GM21576 (cell line): Measurements from ENCODE around the gene ART5.
"Not testable (repeated sequence)": the region's sequence is repeated elsewhere in the genome, so short reads cannot be mapped to it uniquely, and the experiment has no call there.

Source experiments
- ATAC-seq: cut with Tn5 transposase; IDR thresholded peaks from one replicate; pipeline ENCODE4 v1.9.1; 2021; ENCODE audit warnings: mild to moderate bottlenecking, moderate library complexity; ENCODE audit not compliant: unreplicated experiment

Gene ART5

DNA sequence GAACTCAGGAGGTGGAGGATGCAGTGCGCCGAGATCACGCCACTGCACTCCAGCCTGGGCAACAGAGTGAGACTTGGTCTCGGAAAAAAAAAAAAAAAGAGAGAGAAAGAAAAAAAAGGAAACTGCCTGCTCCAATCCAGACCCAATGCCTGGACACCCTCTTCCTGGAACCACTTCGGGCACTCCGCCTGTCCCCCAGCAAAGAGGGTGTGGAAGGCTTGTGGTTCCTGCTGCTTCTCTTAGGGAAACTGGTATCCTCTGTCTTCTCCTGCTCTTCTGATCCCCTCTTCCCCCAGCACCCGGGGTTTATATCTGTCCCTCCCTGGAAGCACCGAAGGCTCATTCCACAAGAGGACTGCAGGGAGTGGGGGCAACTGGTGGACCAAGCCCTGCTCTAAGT lies 16.5 kb upstream of the ART5 start:
- no peak for ATAC-seq

DNA sequence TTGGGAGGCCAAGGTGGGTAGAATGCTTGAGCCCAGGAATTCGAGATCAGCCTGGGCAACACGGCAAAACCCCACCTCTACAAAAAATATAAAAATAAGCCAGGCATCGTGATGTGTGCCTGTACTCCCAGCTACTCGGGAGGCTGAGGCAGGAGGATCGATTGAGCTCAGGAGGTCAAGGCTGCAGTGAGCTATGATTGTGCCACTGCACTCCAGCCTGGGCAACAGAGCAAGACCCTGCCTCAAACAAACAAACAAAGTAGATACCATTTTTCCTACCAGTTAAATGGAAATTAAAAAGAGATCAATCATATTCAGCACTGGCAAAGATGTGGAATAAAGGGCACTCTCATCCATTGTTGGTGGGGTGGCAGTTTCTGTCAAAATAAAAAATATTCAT lies 15.5 kb upstream of the ART5 start:
- ATAC-seq: not testable (repeated sequence)

DNA sequence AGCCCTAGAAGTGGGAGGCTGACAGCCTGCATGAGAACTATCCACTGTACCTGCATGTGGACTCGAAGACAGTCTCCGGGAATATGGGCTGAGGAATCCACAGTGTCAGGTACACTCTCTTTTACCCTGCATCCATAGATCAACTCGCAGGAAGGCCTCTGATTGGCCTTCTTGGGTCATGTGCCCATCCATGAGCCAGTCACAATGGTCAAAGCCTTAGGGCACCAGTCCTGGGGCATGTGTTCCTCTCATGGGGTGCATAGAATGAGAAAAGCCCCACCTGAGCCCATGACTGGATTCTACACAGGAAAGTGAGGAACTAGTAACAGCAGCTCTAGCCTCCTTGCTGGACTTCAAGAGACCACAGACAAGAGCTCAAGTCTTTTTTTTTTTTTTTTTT lies 13.8 kb upstream of the ART5 start:
- ATAC-seq: no peak

DNA sequence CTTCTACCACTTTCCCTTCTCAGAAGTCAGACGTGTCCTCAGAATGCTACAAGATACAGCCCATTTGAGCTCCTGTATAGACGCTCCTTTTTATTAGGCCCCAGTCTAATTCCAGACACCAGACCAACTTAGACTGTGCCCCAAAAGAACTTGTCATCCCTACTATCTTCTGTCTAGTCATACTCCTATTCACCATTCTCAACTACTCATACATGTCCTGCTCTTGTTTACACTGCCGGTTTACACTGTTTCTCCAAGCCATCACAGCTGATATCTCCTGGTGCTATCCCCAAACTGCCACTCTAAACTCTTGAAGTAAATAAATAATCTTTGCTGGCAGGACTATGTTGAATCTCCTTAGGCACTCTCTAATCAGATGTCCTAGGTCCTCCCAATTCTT lies 10.7 kb upstream of the ART5 start:
- not testable (repeated sequence) for ATAC-seq

DNA sequence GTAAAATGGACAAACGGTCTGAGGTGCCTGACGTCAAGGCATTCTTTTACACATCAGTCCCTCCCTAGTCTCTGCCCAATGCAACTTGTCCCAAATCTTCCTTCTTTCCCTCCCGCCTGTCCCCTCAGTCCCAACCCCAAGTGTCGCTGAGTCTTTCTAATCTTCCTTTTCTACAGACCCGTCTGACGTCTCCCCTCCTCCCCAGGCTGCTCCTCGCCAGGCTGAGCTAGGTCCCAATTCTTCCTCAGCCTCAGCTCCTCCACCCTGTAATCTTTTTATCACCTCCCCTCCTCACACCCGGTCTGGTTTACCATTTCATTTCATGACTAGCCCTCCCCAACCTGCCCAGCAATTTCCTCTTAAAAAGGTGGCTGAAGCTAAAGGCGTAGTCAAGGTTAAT lies 7.6 kb upstream of the ART5 start:
- not testable (repeated sequence) for ATAC-seq

DNA sequence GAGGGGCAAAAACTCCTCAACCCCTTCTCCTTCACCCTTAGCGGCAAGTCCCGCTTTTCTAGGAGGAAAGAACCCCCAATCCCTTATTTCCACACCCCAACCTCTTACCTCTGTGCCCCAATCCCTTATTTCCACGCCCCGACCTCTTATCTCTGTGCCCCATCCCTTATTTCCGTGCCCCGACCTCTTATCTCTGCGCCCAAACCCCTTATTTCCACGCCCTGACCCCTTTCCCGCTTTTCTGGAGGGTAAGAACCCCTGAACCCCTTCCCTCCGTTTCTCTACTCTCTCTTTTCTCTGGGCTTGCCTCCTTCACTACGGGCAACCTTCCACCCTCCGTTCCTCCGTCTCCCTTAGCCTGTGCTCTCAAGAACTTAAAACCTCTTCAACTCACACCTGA lies 7.1 kb upstream of the ART5 start:
- ATAC-seq: not testable (repeated sequence)

DNA sequence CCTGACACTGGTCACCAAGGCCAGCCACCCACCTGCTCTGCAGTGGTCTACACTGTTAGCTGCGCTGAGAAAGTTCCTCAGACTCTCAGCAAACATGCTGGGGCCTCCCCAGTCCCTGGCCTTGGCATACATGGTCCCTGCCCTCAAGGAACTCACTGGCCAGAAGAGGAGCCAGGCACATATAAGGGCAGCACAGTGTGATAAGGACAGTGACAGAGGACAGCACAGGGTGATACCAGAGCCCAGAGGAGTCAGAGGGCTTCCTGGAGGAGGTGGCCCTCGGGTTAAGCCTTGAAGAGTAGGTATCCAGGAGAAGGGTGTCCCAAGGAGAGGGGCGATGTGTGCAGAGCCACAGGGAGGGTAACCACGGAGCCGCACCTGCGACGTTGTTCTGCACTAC lies 3.8 kb upstream of the ART5 start:
- no peak for ATAC-seq

DNA sequence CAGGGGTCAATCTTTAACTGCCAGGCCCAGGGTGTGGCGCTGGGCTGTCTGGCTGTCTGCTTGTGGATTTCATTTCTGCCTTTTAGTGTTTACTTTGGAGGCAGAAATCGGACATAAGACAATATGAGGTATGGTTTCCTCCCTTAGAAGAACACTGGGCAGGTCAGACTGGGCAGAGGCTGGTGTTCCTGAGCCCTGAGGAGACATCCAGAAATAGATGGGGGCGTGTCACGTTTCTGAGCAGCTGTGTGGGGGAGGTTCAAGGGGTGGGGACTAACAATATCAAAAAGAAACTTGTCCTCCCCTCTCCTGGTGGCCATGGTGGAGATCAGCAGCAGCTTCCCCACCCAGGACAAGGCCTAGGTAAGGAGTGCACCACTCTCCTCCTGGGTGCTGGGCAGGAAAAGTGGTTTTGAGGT lies 3.0 kb upstream of the ART5 start, which contains the start of gene ART1:
Gene ART1 (plus strand): TSS at position 312 of the 419 bp plus-strand sequence. CDS start 14,086 bp downstream, outside the sequence.
- ATAC-seq: no peak

DNA sequence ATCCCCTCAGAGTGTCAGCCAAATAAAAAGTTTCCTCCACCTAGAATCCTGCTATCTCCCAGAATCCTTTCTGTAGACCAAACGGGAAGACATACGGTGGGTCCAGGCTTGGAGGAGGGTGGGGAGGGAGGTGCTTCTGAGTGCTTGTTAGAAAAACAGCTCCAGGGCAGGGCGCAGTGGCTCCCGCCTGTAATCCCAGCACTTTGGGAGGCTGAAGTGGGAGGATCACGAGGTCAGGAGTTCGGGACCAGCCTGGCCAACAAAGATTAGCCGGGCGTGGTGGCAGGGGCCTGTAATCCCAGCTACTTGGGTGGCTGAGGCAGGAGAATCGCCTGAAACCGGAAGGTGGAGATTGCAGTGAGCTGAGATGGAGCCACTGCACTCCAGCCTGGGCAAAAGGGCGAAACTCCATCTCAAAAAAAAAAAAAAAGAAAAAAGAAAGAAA lies 1.3 kb upstream of the ART5 start:
- ATAC-seq: not testable (repeated sequence)

DNA sequence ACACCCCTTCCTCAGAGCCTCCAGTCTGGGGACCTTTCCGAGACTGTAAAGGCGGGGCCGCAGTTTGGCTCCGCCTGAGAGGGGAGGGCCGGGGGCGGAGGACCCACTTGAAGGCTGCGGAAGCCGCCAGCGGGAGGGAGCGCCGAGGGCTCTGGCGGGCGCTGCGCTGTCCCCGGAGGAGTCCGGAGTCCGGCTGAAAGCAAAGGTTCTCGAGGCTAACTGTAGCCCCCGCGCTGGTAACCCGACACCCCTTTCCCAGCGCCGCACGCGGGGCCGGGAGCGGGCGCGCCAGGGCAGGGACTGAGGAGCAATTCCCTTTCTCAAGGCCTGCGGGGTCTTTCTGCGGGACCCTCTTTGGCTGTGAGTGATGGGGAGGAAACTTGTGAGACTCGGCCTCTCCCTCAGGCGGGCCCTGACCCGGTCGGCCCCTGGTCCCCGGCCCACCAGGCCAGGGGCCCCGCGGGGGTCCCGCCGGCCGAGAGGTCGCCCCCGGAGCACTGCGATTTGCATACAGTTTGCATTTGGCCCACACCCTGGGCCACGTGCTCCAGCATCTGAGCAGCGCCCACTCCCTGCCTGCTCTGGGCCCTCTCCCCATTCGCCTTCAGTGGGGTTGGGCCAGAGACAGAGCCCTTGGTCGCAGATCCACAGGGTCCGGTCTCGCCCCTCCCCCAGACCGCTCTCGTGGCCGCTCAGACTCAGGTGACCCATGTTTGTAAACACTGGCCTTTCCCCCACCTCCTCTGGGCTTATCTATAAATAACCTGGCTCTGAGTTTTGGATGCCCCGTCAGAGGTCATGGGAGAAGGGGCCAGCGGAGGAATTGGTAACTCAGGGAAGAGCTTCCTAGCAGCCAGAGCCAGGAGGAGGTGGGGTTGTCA lies 519 bp upstream of the ART5 start:
- ATAC-seq: no peak

DNA sequence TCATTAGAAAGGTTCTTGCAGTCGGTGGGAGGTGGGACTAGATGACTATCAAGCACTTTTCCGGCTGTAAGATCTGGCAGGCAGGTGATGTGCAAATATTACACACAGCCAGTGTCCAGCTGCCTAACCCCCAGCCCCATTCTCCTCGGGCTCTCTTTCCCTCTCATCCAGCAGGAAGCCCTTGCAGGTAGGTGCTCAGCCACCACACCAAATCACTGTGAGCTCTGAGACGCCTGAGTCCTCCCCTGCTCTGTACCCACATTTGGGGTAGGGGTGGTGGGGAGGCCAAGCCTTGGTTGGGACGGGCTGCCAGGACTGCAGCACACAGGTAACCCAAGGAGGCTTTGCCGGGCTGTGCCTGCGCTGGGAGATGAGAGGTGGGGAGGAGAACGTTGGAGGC lies 601 bp downstream of the ART5 start:
- no peak for ATAC-seq

DNA sequence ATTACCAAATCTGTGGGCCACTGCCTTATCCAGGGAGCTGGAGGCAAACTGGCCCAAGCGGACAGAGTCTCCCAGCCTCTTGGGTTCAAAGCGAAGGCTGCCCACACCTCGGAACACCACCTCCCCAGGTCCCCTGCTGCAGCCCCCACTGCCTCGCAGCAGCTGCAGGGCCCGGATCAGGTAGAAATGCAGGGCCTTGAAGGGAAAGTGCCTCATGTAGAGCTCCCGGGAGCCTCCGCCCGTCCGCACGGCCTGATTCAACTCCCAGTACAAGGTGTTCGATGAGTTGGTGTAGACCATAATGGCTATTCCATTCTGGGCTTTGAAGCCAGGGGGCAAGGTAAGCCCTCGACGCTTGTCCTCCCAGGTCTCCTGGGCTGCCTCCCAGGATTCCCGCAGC lies 2.0 kb downstream of the ART5 start:
- no peak for ATAC-seq

DNA sequence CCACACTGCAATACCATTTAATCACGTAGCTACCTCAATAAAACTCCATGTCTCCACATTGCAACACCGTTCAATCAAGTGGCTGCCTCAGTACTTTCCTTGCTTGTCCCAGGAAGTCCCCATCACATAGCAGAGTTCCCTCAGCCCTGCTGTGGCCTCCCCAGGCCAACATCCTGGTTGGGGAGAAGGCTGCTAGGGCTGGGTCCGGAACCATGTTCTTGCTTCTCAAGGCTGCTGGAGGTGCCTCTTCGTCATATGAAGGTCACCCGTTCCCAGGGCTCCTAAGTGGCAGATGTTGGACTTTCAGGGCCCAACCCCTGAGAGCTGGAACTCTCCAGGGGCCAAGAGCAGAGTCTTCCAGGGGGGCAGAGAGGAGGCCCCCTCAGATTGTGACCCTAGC lies 3.3 kb downstream of the ART5 start:
- no peak for ATAC-seq

DNA sequence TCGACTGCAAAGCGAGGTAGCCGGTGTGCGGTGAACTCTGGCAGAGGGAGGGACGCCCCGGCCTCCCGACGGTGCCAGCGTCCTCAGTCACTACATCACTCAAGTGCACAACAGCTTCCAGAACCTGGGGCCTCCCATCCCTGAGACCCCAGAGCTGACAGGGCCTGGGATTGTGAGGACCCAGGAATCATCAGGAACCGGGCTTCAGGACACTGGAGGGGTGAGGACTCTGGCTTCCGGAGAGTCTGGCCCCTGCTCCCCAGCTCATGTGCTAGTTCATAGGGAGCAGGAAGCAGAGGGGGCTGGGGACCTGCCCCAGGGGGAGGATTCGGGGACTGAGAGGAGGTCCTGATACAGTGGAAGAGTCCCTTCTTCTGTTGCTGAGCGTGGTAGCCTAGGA lies 4.6 kb downstream of the ART5 start:
- ATAC-seq: no peak

DNA sequence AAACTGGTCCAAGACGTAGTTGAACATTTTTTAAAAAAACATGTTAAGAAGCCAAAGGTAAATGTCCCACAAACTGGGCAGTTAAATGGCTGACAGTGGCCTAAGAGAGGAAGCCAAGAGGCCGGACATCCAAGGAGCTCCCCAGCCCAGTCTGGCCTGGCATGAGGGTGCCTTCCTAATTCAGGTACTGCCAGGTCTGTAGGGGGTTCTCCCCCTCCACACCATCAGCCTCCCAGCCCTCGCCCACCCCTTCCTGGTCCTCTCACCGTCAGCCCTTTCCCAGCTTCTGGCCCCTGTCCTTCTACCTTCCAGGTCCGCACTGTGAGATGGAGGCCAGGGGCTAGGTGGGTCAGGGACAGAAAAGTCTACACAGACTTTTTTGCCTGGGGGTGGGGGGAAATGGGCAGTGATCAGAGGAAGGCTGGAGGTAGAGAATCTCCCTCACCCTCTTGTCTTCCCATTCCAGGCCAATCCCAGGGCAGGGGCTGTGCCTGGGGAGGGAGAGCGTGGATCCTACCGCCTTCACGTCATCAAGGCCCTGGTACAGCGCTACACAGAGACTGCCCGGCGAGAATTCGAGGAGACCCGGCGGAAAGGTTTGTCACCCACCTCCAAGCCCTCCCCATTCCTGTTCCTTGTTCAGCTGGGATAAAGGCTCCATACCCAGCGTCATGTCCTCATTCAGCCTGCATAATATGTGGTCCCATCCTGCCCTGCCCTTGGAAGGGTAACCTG lies 6.0 kb downstream of the ART5 start:
- ATAC-seq: no peak

DNA sequence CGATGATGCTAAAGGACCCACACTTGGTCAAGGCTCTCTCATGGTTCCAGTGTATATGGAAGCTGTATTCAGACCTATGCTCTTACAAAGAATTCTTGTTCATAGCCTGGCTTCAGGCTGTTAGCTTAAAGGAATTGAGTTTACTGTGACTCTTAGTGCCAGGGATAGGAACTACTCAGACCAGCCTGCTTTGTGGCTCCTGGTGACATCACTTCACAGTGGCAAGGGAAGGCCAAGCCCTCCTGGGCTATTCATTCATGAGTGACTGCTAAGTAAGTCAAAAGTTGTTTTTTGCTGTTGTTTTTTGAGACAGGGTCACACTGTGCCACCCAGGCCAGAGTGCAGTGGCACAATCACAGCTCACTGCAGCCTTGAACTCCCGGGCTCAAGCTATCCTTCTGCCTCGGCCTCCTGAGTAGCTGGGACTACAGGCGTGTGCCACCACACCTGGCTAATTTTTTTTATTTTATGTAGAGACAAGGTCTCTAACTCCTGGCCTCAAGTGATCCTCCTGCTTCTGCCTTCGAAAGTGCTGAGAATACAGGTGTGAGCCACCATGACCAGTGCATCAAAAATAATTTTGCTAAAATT lies 9.6 kb downstream of the ART5 start:
- no peak for ATAC-seq

DNA sequence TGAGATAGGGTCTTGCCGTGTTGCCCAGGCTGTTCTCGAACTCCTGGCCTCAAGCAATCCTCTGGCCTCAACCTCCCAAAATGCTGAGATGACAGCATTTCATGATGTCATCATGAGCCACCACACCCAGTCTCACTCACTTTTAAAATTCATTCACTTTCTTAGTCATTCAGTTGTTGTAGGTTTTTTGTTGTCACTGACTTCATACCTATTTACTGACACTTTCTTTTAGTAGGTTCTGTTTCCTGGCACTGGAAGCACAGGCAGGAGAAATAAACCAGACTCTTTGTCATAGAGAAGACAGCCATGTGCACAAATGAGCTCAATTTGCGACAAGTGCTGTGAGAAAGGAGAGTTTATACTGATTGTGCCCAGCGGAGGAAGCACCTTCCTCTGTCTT lies 10.5 kb downstream of the ART5 start:
- no peak for ATAC-seq

DNA sequence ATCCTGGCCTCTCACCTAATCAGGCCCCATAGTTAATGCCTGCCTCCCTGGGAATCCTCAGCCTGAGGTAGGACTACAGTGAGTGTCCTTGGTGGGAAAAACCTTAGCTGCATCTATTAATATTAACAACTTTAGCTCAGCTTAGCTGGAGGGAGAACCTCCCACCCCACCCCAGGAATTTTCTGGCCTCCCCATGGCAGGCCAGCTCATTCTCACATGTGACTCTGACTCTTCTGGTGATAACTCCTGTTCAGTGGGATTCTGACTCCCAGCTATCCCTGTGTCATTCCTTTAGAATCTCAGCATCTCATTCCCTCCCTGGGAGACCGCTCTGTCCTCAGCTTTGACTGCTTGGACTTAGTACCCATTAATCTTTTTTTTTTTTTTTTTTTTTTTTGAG lies 14.5 kb downstream of the ART5 start:
- ATAC-seq: no peak

DNA sequence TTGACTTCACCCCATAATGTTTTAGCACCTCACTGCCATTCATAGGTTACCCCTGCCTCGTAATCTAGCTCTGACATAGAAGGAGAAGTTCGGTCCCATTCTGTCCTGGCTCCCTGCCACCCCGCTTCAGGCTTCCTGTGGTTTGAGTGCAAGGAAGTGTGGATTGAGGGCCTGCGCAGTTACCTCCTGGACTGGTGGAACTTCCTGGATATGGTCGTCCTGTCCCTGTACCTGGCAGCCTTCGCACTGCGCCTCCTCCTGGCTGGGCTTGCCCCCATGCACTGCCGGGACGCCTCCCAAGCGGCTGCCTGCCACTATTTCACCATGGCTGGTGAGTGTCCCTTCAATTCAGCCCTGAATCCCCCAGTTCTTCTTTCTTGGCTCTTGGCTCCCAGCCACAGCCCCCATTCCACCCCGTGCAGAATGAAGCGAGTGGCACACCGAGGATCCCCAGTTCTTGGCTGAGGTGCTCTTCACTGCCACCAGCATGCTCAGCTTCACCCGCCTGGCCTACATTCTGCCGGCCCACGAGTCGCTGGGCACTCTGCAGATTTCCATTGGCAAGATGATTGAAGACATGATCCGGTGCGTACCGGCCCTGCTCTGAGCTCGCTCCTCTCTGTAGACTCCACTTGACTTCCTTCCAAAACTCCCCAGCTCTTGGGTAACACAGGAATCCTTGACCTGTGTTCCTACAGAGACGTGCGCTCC lies 15.4 kb downstream of the ART5 start:
- no peak for ATAC-seq

DNA sequence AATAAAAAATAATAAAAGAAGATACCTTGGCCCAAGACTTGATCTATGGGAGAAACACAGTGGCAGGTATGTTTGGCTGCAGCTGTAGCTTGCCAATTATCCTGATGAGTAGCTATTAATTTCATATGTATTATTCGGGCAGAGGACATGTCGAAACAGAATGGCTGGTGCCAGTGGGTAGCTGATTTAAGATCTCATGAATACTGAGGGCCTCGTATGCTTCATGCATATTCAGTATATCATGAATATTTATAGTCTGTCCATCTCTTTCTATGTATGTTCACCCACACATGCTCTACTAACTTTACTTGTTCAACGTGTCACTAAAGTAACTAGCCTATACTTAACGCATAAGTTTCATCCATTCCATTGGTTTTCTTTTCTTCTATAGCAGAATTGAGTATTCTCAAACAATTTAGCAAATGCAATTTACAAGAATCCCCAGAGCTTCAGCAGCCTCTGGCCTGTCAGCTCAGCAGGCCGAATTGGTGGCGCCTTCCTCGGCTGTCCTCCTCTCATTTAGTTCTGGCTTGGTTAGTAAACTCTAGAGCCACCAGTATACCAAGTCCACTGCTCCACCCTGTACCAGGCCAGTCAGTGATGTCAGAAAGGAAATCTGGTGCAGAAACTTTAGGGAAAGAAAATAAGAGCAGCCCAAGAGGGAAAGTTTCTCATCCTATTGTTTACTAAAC lies 17.9 kb downstream of the ART5 start:
- no peak for ATAC-seq
